Left hindlimb (tissue), 1 donor: ENCODE data around the gene MT1E.

ENCODE experiments used
- DNase-seq: peaks from one replicate; pipeline ENCODE4 v3.0.0-alpha.2; 2018

The MT1E gene

GRCh38 chr16:56628486-56629350 is 3.1 kb downstream of the MT1E start:
- DNase-seq: no peak

GRCh38 chr16:56629531-56629930 is 4.0 kb downstream of the MT1E start:
- no peak for DNase-seq

GRCh38 chr16:56630134-56630533 is 4.6 kb downstream of the MT1E start:
- no peak for DNase-seq

GRCh38 chr16:56631197-56631596 is 5.6 kb downstream of the MT1E start:
- DNase-seq: no peak

GRCh38 chr16:56631832-56632155 is 6.2 kb downstream of the MT1E start:
- no peak for DNase-seq

- DNase-seq: peak; percentile 50
Measured at GRCh38 chr16:56632156-56632847, 6.7 kb downstream of the MT1E start, which contains the start of gene MT1M. Gene MT1M (plus strand): TSS chr16:56632659. CDS start chr16:56632732, 73 bp downstream.

- DNase-seq: no peak
Measured at GRCh38 chr16:56632848-56633365, 7.3 kb downstream of the MT1E start.

GRCh38 chr16:56633535-56633934 is 8.0 kb downstream of the MT1E start:
- DNase-seq: no peak

GRCh38 chr16:56634715-56635440 is 9.3 kb downstream of the MT1E start:
- no peak for DNase-seq

GRCh38 chr16:56635441-56635967 is 9.9 kb downstream of the MT1E start:
- no peak for DNase-seq

GRCh38 chr16:56636616-56637413 is 11.2 kb downstream of the MT1E start:
- DNase-seq: no peak

GRCh38 chr16:56637814-56638750 is 12.5 kb downstream of the MT1E start, which contains the start of gene MT1A:
Gene MT1A (plus strand): TSS chr16:56638666. CDS start chr16:56638739, 73 bp downstream.
- peak; percentile 59 for DNase-seq

- DNase-seq: no peak
Measured at GRCh38 chr16:56639045-56639444, 13.5 kb downstream of the MT1E start.

GRCh38 chr16:56640076-56640475 is 14.5 kb downstream of the MT1E start:
- no peak for DNase-seq

- DNase-seq: no peak
Measured at GRCh38 chr16:56641166-56641565, 15.6 kb downstream of the MT1E start.

- no peak for DNase-seq
Measured at GRCh38 chr16:56643080-56643778, 17.6 kb downstream of the MT1E start.

GRCh38 chr16:56643833-56644232 is 18.3 kb downstream of the MT1E start:
- DNase-seq: no peak

GRCh38 chr16:56645311-56645710 is 19.7 kb downstream of the MT1E start:
- no peak for DNase-seq

- DNase-seq: no peak
Measured at GRCh38 chr16:56645838-56646237, 20.3 kb downstream of the MT1E start.
